H9 (cell line): Measurements from ENCODE around the gene CRHR2. TPM values are rescaled to one million over a fixed set of nuclear protein-coding genes. Genes with fewer than 3 reads are reported as not detected.

Experiments
- DNase-seq: peaks from one replicate; pipeline ENCODE4 v3.0.0-alpha.2; 2017
- H2AFZ ChIP-seq: one replicate; pipeline ENCODE4 v1.6.1; 2013; ENCODE audit warnings: mild to moderate bottlenecking, low read length, control low read depth, moderate library complexity
- H2AK5ac ChIP-seq: 2 replicates; pipeline ENCODE4 v1.6.1; 2013; ENCODE audit warnings: low read length, control low read depth, mixed read lengths; ENCODE audit not compliant: insufficient read length
- H2BK120ac ChIP-seq: one replicate; pipeline ENCODE4 v1.6.1; 2013; ENCODE audit warnings: low read depth, mild to moderate bottlenecking, low read length, control low read depth, inconsistent platforms; ENCODE audit not compliant: poor library complexity, severe bottlenecking
- H2BK12ac ChIP-seq: 2 replicates; pipeline ENCODE4 v1.6.1; 2013; ENCODE audit warnings: low read length, control low read depth, mixed read lengths, low read depth; ENCODE audit not compliant: insufficient read length
- H2BK15ac ChIP-seq: 2 replicates; pipeline ENCODE4 v1.6.1; 2013; ENCODE audit warnings: low read depth, low read length, control low read depth
- H2BK20ac ChIP-seq: one replicate; pipeline ENCODE4 v1.6.1; 2013; ENCODE audit warnings: low read depth, mild to moderate bottlenecking, low read length, control low read depth, inconsistent platforms; ENCODE audit not compliant: poor library complexity, severe bottlenecking
- H2BK5ac ChIP-seq: 2 replicates; pipeline ENCODE4 v1.6.1; 2013; ENCODE audit warnings: low read length, control low read depth, mixed read lengths; ENCODE audit not compliant: insufficient read length
- H3K14ac ChIP-seq: 2 replicates; pipeline ENCODE4 v1.6.1; 2013; ENCODE audit warnings: low read length, control low read depth; ENCODE audit not compliant: insufficient read depth
- H3K18ac ChIP-seq: 2 replicates; pipeline ENCODE4 v1.6.1; 2013; ENCODE audit warnings: low read depth, mild to moderate bottlenecking, mixed read lengths, low read length, control low read depth; ENCODE audit not compliant: insufficient read length
- H3K23ac ChIP-seq: 2 replicates; pipeline ENCODE4 v1.6.1; 2013; ENCODE audit warnings: low read length, control low read depth, mixed read lengths, low read depth; ENCODE audit not compliant: insufficient read length
- H3K23me2 ChIP-seq: 2 replicates; pipeline ENCODE4 v1.6.1; 2013; ENCODE audit warnings: low read depth, mild to moderate bottlenecking, mixed read lengths, low read length, control low read depth; ENCODE audit not compliant: insufficient read length, poor library complexity, severe bottlenecking
- H3K27ac ChIP-seq: 2 replicates; pipeline ENCODE4 v1.5.1; 2013; ENCODE audit warnings: low read length, control low read depth, mixed read lengths, low read depth; ENCODE audit not compliant: insufficient read length
- H3K27me3 ChIP-seq: 2 replicates; pipeline ENCODE4 v1.6.1; 2013; ENCODE audit warnings: low read length, control low read depth, inconsistent platforms; ENCODE audit not compliant: insufficient read depth
- H3K4ac ChIP-seq: 2 replicates; pipeline ENCODE4 v1.6.1; 2013; ENCODE audit warnings: low read depth, mild to moderate bottlenecking, control low read depth, inconsistent platforms, low read length, moderate library complexity
- H3K4me1 ChIP-seq: 2 replicates; pipeline ENCODE4 v1.6.1; 2013; ENCODE audit warnings: low read length, control low read depth, inconsistent platforms; ENCODE audit not compliant: insufficient read depth
- H3K4me2 ChIP-seq: 2 replicates; pipeline ENCODE4 v1.6.1; 2013; ENCODE audit warnings: low read length, control low read depth, mixed read lengths; ENCODE audit not compliant: insufficient read length, insufficient read depth
- H3K56ac ChIP-seq: 2 replicates; pipeline ENCODE4 v1.6.1; 2013; ENCODE audit warnings: low read depth, mild to moderate bottlenecking, mixed read lengths, low read length, control low read depth; ENCODE audit not compliant: insufficient read length
- H3K79me1 ChIP-seq: 2 replicates; pipeline ENCODE4 v1.6.1; 2013; ENCODE audit warnings: low read depth, mild to moderate bottlenecking, moderate library complexity, low read length, control low read depth, inconsistent platforms; ENCODE audit not compliant: insufficient read depth, poor library complexity, severe bottlenecking
- H3K79me2 ChIP-seq: 2 replicates; pipeline ENCODE4 v1.6.1; 2013; ENCODE audit warnings: low read length, control low read depth, inconsistent platforms; ENCODE audit not compliant: insufficient read depth
- H3K9ac ChIP-seq: 2 replicates; pipeline ENCODE4 v1.6.1; 2013; ENCODE audit warnings: low read length, control low read depth, mixed read lengths; ENCODE audit not compliant: insufficient read length; ENCODE audit errors: extremely low read depth
- H3K9me3 ChIP-seq: one replicate; pipeline ENCODE4 v1.6.1; 2013; ENCODE audit warnings: low read depth, low read length, inconsistent platforms; ENCODE audit not compliant: control insufficient read depth
- H3T11ph ChIP-seq: one replicate; pipeline ENCODE4 v1.6.1; 2013; ENCODE audit warnings: mild to moderate bottlenecking, low read length, control low read depth, inconsistent platforms
- H4K20me1 ChIP-seq: one replicate; pipeline ENCODE4 v1.6.1; 2013; ENCODE audit not compliant: control insufficient read depth, insufficient read length, insufficient read depth
- H4K5ac ChIP-seq: 2 replicates; pipeline ENCODE4 v1.6.1; 2013; ENCODE audit warnings: low read depth, mild to moderate bottlenecking, mixed read lengths, low read length, control low read depth; ENCODE audit not compliant: insufficient read length
- H4K8ac ChIP-seq: replicated peaks from 2 replicates; pipeline ENCODE4 v1.6.1; 2013; ENCODE audit warnings: low read length, control low read depth, mixed read lengths, low read depth; ENCODE audit not compliant: insufficient read length
- H4K91ac ChIP-seq: 2 replicates; pipeline ENCODE4 v1.6.1; 2013; ENCODE audit warnings: low read depth, mild to moderate bottlenecking, moderate library complexity, mixed read lengths, low read length, control low read depth; ENCODE audit not compliant: insufficient read length
- H3K27ac Mint-ChIP-seq, 3 experiments: 2 replicates in 2 of 3; 3 replicates in 1 of 3; pipeline ENCODE4 v1.8.0; 2020 to 2021; ENCODE audit warnings: mixed read lengths in 3 of 3, mild to moderate bottlenecking in 1 of 3, moderate library complexity in 1 of 3
- H3K27me3 Mint-ChIP-seq: 2 replicates; pipeline ENCODE4 v1.8.0; 2021; ENCODE audit warnings: low read depth, mild to moderate bottlenecking, moderate library complexity, mixed read lengths
- H3K36me3 Mint-ChIP-seq, 3 experiments: 2 replicates in 2 of 3; 3 replicates in 1 of 3; pipeline ENCODE4 v1.8.0; 2020 to 2021; ENCODE audit warnings: low read depth in 3 of 3, mixed read lengths in 3 of 3; ENCODE audit not compliant: insufficient read depth in 1 of 3
- H3K4me1 Mint-ChIP-seq, 2 experiments: 2 replicates each; pipeline ENCODE4 v1.8.0; 2020; ENCODE audit warnings: mixed read lengths in 2 of 2
- H3K4me3 Mint-ChIP-seq, 2 experiments: 2 replicates in 1 of 2; 3 replicates in 1 of 2; pipeline ENCODE4 v1.8.0; 2020 to 2021; ENCODE audit warnings: mild to moderate bottlenecking in 2 of 2, mixed read lengths in 2 of 2, moderate library complexity in 1 of 2
- H3K9me3 Mint-ChIP-seq, 2 experiments: 2 replicates in 1 of 2; 3 replicates in 1 of 2; pipeline ENCODE4 v1.8.0; 2020; ENCODE audit warnings: mild to moderate bottlenecking in 2 of 2, mixed read lengths in 2 of 2, moderate library complexity in 1 of 2
- CTCF ChIP-seq: fragments of 200-600 bp; sonication (generic); conservative IDR thresholded peaks from 3 replicates; pipeline ENCODE4 v1.8.0; 2021; ENCODE audit warnings: antibody characterized with exemption, mild to moderate bottlenecking
- WGBS: extraction: QIAGEN DNeasy Blood & Tissue Kit; methylation state at CpG from one replicate; pipeline ENCODE4 v1.1.7; 2013; ENCODE audit warnings: missing lambda C conversion rate, low lambda C conversion rate, mixed read lengths; ENCODE audit not compliant: insufficient read length; ENCODE audit errors: extremely low coverage; 5-methylcytosine and 5-hydroxymethylcytosine counted together
- total RNA-seq: library from RNA; stranded (reverse); gene quantifications from 2 replicates; pipeline ENCODE4 v1.2.1, GENCODE V29; 2021

The CRHR2 gene
- total RNA-seq, 1 experiment from 2014 or later = 0.07 TPM

GRCh38 chr7:30706908-30707307 is 24.7 kb upstream of the CRHR2 start:
- H3K27me3 ChIP-seq = no peaks in the 10 kb centered on the region
- H3K79me1 ChIP-seq = no peaks in the 10 kb centered on the region
- no peak overlapping the region for H4K91ac ChIP-seq
- H2BK20ac ChIP-seq = no peak overlapping the region
- H2BK12ac ChIP-seq = no peak overlapping the region
- no peak overlapping the region for H3K4me2 ChIP-seq
- H3K27ac ChIP-seq = no peak overlapping the region
- Mint-ChIP-seq H3K9me3 (no peaks in the 10 kb centered on the region; a peak in 1 of 5 replicates), H3K4me3 (no peak overlapping the region), H3K4me1 (peaks cover 16% of the 10 kb centered on the region in 2 experiments), H3K36me3 (no peaks in the 10 kb centered on the region), H3K27ac (no peak overlapping the region), H3K27me3 (peaks cover 9% of the 10 kb centered on the region)
- no CpG with 5 or more reads among the region's 6 CpGs for WGBS
- no peak for TF ChIP-seq CTCF
- no peaks in the 10 kb centered on the region for H3K79me2 ChIP-seq
- H3K4me1 ChIP-seq = no peaks in the 10 kb centered on the region
- H3K4ac ChIP-seq = no peak overlapping the region
- no peak overlapping the region for H3T11ph ChIP-seq
- H3K23me2 ChIP-seq = no peaks in the 10 kb centered on the region
- no peak overlapping the region for H3K56ac ChIP-seq
- H3K9me3 ChIP-seq = no peaks in the 10 kb centered on the region
- H2BK120ac ChIP-seq = no peak overlapping the region
- no peak overlapping the region for H4K8ac ChIP-seq
- H2AFZ ChIP-seq = no peak overlapping the region
- no peak overlapping the region for H2BK15ac ChIP-seq
- H2AK5ac ChIP-seq = no peak overlapping the region
- H3K9ac ChIP-seq = no peak overlapping the region
- H3K14ac ChIP-seq = no peak overlapping the region; the same call in 1 of the 2 replicates
- no peak overlapping the region for H3K23ac ChIP-seq
- no peak overlapping the region for H4K5ac ChIP-seq
- no peak overlapping the region for H2BK5ac ChIP-seq
- H3K18ac ChIP-seq = no peak overlapping the region
- no peak for DNase-seq
- H4K20me1 ChIP-seq = no peaks in the 10 kb centered on the region
